ENCODE results near the gene HAAO.

Gene HAAO

DNA sequence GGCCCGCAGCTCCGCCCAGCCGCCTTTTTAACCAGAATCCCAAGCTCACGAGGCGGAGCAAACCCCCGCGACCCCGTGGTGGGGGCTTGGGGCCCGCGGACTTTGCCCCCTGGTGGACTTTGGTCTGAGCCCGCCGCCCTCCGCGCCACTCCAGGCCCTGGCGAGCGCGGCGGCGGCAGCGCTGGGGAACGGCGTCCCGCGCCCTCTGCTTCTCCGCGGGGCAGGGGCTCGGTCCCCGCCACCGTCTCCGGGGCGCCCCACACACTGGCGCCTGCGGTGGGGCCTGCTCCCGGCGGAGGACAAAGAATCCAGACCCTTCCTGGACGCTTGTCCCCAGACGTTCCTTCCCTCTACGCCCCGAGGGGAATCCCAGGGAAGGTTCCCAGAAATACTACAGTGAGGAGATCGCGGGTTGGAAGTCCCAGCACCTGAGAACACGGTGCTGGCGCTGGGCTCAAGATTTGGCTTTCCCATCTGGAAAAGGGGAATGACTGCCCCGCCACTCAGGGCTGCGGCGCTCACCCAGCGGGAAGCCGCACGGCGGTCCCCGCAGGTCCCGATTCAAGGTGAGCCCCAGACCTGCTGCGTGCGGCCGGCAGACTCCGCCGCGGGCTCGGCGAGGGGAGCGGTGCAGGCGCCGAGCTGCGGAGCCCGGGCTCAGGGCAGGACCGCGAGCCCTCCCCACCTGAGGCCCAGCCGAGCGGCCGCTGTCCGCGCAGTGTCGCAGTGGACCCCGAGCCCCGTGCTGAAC, at the start of gene HAAO:
HAAO (minus strand) TSS at position 1 of the 751 bp plus-strand sequence. CDS start 47 bp downstream, outside the sequence.
- no peaks in the 10 kb centered on the region for H3K9me3 Mint-ChIP-seq
- peak within 1 kb of the TSS; percentile 99 for H3K27ac Mint-ChIP-seq
- peaks cover 68% of the 10 kb centered on the region for H3K4me1 Mint-ChIP-seq
- peak within 1 kb of the TSS; percentile 86 to 96 (median 90) for H3K4me3 Mint-ChIP-seq
- peaks cover 8% of the 10 kb centered on the region for H3K27me3 Mint-ChIP-seq (ENCODE audit: low read depth)
- peaks cover 15% of the 10 kb centered on the region for H3K36me3 Mint-ChIP-seq (ENCODE audit: low read depth)
- TF ChIP-seq, protein P1, sequence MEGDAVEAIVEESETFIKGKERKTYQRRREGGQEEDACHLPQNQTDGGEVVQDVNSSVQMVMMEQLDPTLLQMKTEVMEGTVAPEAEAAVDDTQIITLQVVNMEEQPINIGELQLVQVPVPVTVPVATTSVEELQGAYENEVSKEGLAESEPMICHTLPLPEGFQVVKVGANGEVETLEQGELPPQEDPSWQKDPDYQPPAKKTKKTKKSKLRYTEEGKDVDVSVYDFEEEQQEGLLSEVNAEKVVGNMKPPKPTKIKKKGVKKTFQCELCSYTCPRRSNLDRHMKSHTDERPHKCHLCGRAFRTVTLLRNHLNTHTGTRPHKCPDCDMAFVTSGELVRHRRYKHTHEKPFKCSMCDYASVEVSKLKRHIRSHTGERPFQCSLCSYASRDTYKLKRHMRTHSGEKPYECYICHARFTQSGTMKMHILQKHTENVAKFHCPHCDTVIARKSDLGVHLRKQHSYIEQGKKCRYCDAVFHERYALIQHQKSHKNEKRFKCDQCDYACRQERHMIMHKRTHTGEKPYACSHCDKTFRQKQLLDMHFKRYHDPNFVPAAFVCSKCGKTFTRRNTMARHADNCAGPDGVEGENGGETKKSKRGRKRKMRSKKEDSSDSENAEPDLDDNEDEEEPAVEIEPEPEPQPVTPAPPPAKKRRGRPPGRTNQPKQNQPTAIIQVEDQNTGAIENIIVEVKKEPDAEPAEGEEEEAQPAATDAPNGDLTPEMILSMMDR (IDR thresholded peaks at IDR 0.05; ENCODE audit: unreplicated experiment in 3 of 3): no peak

DNA sequence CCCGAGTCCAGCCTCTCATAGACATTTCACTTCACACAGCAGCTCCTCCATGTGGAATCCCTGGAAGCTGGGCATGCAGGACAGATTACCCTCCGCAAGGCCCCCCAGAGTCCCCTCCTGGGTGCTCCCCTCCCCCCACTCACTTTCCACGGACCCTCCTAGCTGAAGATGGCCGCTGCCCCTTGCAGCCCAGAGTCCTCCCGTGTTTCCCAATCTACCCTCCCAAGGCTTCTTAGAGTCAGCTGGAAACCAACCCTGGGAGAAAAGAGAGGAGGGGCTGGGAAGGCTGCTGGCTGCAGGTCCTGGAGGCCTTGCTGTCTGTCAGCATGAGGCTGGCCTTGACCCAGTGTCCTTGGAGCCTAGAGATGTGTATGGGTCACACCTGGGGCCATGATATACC, 49.0 kb upstream of the HAAO start:
- peaks cover under 1% of the 10 kb centered on the region for H3K36me3 Mint-ChIP-seq (ENCODE audit: low read depth)
- peaks cover 56% of the 10 kb centered on the region for H3K4me1 Mint-ChIP-seq
- no peaks in the 10 kb centered on the region for H3K27me3 Mint-ChIP-seq (ENCODE audit: low read depth)
- TF ChIP-seq, protein P1 (IDR thresholded peaks at IDR 0.05; ENCODE audit: unreplicated experiment in 3 of 3): no peak
- no peak overlapping the region for H3K4me3 Mint-ChIP-seq
- peak overlapping the region in 2 of 3 experiments; percentile 95 to 96 for H3K27ac Mint-ChIP-seq
- no peaks in the 10 kb centered on the region for H3K9me3 Mint-ChIP-seq

DNA sequence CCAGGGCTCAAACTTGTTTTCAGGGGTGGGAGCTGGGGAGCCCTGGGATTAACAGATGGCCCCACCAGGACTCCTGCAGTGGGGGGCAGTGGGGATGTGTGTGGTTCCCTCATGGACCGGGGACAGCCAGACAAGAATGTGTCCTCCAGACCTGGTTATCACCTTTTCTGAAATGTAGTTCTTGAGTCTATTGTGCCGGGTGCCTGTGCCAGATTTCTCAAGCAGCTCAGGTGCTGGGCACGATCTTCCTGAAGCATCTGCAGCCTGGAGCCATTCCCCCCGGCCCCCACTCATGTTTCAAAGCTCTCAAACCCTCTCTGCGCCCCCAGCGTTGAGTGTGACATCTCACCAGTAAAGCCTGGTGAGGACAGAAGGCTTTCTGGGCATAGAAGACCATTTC, 48.4 kb upstream of the HAAO start:
- Mint-ChIP-seq H3K36me3 (ENCODE audit: low read depth) (peaks cover 5% of the 10 kb centered on the region), H3K4me3 (no peak overlapping the region), H3K27me3 (ENCODE audit: low read depth) (peaks cover 3% of the 10 kb centered on the region), H3K27ac (peak overlapping the region in 2 of 3 experiments; percentile 34 to 96), H3K9me3 (peaks cover 3% of the 10 kb centered on the region), H3K4me1 (peaks cover 58% of the 10 kb centered on the region)
- TF ChIP-seq, protein P1 (IDR thresholded peaks at IDR 0.05; ENCODE audit: unreplicated experiment in 3 of 3): no peak

DNA sequence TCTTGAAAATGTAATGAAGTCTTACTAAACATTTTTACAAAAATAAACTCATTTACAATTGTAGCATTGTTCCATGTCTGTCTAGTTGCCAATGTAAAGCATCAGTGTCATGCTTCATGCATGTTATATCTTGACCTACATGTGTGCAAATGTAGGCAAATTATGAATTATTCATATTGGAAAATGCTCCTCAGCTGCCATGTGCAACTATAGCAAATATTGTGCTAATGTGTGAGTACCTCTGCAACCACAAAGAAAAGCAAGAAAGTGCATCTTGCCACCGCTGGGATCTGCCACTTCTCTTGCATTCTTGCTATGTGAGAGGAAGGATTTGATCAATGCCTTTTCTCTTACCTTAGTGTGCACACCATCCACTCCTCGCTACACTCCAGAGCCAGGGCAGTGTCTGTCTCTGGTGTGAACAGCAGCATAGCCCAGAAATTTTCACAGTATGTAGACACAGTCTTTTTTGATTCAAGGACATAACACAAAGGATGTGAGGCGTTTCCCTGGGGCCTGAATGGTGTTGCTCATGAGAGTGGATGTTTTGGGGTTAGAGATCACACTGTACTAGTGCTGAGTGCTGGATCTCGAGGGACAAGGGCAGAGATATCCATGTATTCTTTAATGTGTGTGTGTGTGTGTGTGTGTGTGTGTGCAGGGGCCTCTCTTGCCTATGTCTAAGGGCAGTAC, 47.6 kb upstream of the HAAO start:
- Mint-ChIP-seq H3K4me1 (peaks cover 51% of the 10 kb centered on the region), H3K27ac (peak overlapping the region; percentile 34 to 96 (median 44)), H3K36me3 (ENCODE audit: low read depth) (peaks cover 8% of the 10 kb centered on the region), H3K27me3 (ENCODE audit: low read depth) (peaks cover 3% of the 10 kb centered on the region), H3K9me3 (peaks cover 3% of the 10 kb centered on the region), H3K4me3 (no peak overlapping the region)
- TF ChIP-seq, protein P1 (IDR thresholded peaks at IDR 0.05; ENCODE audit: unreplicated experiment in 3 of 3): no peak

DNA sequence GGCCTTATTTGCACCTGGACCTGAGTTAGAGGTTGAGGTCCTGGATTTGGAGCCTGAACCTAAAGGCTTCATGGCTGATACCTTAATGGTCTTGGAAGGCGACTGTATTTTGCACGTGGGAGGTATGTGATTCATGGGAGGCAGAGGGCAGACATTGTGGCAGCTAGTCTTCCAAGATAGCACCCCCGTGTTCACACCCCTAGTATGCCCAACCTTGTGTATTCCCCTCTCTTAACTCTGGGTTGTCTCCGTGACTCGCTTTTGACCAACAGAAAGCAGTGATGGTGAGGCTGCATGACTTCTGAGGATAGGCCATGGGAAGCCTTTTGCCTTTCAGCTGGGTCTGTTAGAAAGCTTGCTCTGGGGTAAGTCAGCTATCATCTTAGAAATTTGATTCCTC, 45.8 kb upstream of the HAAO start:
- H3K27me3 Mint-ChIP-seq (ENCODE audit: low read depth): peaks cover 3% of the 10 kb centered on the region
- H3K27ac Mint-ChIP-seq: no peak overlapping the region
- TF ChIP-seq, protein P1 (IDR thresholded peaks at IDR 0.05; ENCODE audit: unreplicated experiment in 3 of 3): no peak
- H3K4me3 Mint-ChIP-seq: no peak overlapping the region
- peaks cover 35% of the 10 kb centered on the region for H3K4me1 Mint-ChIP-seq
- peaks cover 8% of the 10 kb centered on the region for H3K36me3 Mint-ChIP-seq (ENCODE audit: low read depth)
- H3K9me3 Mint-ChIP-seq: peaks cover 3% of the 10 kb centered on the region

Data from nephron (organoid).